Aortic smooth muscle cell (primary cell): ENCODE measurements around the gene TBC1D3H. TPM values are rescaled to one million over a fixed set of nuclear protein-coding genes. Genes with fewer than 3 reads are reported as not detected.

Experiments used
- total RNA-seq: library from RNA; depleted of rRNA; stranded (reverse); fragments of >200 nt; gene quantifications from 2 replicates; pipeline ENCODE4 v1.2.3, GENCODE V29; 2014

TBC1D3H gene
- total RNA-seq: not detected in 2 replicates

GRCh38 chr17:36388385-36389245 is at the start of gene TBC1D3H:
TBC1D3H (minus strand) TSS chr17:36388435; CDS start chr17:36386895, 1,540 bp downstream.

Other genes with a start within 250 kb of the TBC1D3H start
- 1.1 and 1.7 TPM in 2 replicates for gene TBC1D3B, start 211.8 kb downstream of the TBC1D3H start, total RNA-seq
- not detected in 2 replicates for gene CCL3L1, start 191.7 kb downstream of the TBC1D3H start, total RNA-seq
- gene CCL4L2, start 177.4 kb downstream of the TBC1D3H start, total RNA-seq: not detected in 2 replicates
- gene TBC1D3I, start 123.9 kb downstream of the TBC1D3H start, total RNA-seq: not detected in 2 replicates
- gene TBC1D3G, start 64.6 kb downstream of the TBC1D3H start, total RNA-seq: not detected in 2 replicates
- gene ZNHIT3, start 98.2 kb upstream of the TBC1D3H start, total RNA-seq: 20.3 and 26.6 TPM in 2 replicates
- gene MYO19, start 146.4 kb upstream of the TBC1D3H start, total RNA-seq: 43.5 and 49.3 TPM in 2 replicates
- 5.7 and 7.1 TPM in 2 replicates for gene PIGW, start 146.6 kb upstream of the TBC1D3H start, total RNA-seq
- 67.3 and 70.0 TPM in 2 replicates for gene GGNBP2, start 156.5 kb upstream of the TBC1D3H start, total RNA-seq
- 3.7 and 5.3 TPM in 2 replicates for gene DHRS11, start 203.4 kb upstream of the TBC1D3H start, total RNA-seq
- gene MRM1, start 213.1 kb upstream of the TBC1D3H start, total RNA-seq: 2.2 and 3.4 TPM in 2 replicates